ENCODE data around the gene LIMS2.

The LIMS2 gene

GRCh38 chr2:127674241-127675209 is 805 bp downstream of the LIMS2 start:
- DNase-seq: peak in 3 of 4 experiments; percentile 20 to 52 (median 47)

DNA sequence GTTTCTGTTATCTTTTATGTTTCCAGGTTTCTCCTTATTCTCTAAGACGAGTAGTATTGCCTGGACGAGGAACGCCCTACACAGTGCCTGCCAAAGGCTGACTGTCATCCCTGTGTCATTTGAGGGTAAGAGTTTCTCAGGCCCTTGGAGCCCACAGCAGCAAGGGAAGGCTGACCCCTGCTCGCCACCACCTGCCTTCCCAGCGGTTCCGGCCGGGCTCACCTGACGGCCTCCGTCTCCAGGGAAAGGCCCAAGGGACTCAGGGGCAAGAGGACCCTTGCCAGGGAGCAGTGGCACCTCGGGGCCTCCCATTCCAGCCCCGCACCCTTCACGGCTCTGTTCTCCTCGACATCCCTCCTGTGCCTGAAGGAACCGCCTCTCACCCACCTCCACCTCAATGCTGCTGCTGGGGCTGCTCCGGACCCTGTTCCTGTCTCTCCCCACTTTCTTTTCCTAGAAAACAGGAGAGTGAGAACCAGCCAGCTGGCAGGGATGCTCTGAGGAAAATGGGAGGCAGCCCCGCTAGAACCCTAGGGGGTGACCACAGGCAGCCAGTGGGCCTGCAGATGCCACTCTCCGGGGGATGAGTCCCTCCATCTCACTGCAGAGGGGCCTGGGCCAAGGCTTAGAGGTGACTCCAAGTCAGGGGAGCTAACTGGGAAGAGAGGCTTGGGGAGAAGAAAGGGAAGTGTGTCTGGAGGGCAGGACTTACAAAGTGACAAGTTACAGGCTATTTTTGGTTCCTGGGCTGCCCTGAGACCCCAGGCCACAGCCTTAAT is 1.9 kb downstream of the LIMS2 start:
- DNase-seq: peak in 2 of 4 experiments; percentile 10 to 30

- DNase-seq: peak in 1 of 4 experiments; percentile 41
Measured at GRCh38 chr2:127672341-127673224, 2.7 kb downstream of the LIMS2 start.

GRCh38 chr2:127671557-127672302 is 3.6 kb downstream of the LIMS2 start:
- peak in 1 of 4 experiments; percentile 27 for DNase-seq

- no peak for DNase-seq
Measured at GRCh38 chr2:127670957-127671290, 4.4 kb downstream of the LIMS2 start.

DNA sequence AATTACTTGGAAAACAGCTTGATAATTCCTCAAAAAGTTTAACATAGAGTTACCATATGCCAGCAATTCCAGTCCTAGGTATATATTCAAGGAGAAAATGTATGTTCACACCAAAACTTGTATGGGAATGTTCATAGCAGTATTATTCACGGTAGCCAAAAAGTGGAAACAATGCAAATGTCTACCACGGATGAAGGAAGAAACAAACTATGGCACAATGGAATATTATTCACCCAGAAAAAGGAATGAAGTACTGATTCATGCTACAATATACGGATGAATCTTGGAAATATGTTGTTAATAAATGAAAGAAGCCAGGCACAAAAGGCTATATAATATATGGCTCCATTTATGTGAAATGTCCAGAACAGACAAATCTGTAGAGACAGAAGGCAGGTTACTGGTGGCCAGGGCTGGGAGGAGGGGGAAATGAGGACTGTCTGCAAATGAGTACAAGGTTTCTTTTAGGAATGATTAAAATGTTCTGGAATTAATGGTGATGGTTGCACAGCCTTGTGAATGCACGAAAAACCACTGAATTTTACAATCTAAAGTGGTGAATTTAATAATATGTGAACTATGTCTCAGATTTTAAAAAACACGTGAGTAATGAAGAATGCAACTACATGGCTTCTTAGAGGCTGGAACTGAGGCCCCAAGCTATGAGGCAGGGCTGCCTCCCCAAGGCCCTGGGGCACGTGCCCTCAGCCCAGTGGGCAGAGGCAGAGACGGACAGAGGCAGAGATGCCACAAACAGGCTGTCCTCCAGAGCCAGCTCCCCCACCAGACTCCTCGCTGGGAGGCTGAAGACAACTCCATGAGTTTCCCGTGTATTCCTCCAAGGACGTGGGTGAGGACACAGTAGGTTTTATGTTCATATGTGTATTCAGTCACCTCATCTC is 5.0 kb downstream of the LIMS2 start:
- DNase-seq: no peak

DNA sequence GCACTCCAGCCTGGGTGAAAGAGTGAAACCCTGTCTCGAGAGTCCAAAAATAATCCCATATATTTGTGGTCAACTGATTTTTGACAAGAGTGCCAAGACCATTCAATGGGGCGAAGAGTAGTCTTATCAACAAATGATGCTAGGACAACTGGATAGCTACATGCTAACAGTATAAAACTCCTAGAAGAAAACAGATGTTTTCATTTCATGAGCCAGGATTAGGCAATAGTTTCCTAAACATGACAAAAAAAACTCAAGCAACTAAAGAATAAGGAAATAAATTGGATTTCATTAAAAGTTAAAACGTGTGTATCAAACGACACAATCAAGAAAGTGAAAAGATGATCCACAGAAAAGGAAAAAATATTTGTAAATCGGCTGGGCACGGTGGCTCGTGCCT is 6.3 kb downstream of the LIMS2 start:
- DNase-seq: no peak

- no peak for DNase-seq
Measured at GRCh38 chr2:127665267-127665893, 9.9 kb downstream of the LIMS2 start.

- DNase-seq: no peak
Measured at GRCh38 chr2:127664895-127665225, 10.5 kb downstream of the LIMS2 start.

DNA sequence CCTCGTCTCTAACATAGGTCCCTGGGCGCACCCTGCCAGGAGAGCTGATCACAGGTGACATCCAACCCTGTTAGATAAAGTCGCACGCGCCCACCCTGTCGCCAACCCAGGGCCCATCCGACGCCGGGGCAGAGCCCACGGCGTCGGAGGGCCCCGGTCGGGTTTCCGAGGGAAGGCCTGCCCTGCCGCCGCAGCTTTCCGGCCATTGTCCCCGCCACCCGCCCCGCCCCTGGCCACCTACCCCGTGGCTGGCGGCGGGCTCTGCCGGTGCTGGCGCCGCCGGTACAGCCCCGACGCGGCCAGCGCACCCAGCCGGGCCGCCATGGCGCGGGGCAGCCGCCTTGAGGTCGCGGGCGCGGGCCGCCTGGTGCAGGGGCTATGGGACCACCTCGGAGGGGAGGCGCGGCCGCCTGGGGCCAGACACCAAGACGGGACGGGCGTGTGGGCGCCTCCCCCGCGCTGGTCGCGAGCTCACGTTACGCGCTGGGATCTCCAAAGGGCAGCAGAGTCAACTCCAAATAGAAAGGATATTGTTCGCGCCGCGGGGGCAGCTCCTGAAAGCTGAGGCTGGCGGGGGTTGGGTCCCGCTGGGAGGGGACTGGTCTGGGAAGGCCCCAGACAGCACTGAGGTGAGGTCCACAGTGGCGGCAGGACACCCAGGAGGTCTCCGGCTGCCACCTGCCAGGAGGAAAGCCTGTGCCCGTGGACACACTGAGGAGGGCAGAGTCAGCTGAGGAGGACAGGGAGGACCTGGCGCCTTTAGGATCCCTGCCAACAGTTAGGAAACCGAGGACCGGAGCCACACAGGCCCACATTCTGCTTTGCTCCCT is 11.1 kb downstream of the LIMS2 start:
- no peak for DNase-seq

DNA sequence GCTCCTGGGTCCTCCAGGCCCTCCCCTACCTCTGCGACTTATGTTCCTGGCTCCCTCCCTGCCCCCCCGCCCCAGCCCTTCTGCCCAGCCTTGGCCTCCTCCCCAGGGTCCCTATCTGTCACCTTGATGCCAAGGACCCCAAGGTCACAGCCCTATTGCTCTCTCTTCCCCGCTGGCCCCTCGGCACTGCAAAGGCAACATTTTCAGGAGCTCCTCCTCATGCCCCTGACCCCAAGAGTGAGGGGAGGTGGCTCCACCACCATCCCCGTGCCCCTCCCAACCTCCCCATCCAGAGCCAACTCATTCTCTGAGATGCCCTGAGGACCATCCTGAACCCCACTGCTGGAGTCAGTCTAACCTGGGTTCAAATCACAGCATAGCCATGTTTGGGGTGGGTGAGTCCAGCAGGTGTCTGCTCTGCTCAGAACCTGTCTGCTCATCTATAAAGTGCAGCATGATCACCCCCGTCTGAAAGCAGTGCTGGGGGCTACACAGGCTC is 11.7 kb downstream of the LIMS2 start:
- DNase-seq: no peak

- no peak for DNase-seq
Measured at GRCh38 chr2:127662937-127663565, 12.3 kb downstream of the LIMS2 start.

DNA sequence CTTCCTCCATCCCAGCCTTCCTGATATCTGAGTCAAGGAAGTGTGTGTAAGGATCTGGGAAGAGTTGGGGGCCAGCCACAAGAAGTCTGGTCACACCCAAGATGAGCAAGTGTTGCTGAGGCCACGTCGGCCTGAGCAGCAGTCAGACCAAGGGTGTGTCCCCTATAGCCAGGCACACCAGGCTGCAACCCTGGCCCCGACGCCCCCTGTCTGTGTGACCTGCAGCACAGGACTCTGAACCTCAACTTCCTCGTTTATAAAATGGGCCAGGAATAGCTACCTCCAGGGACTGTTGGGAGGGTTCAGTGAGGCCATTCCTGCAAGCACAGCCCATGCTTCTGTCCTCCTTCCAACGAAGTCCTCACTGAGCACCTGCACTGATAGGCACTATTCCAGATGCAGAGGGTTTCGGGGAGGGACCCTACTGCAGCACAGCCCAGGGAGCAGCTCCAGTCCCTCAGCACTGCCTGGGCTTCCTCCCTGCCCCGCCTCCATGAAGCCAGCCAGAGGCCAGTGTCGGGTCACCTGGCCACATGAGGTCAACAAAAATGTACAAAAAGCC is 13.3 kb downstream of the LIMS2 start:
- DNase-seq: no peak

DNA sequence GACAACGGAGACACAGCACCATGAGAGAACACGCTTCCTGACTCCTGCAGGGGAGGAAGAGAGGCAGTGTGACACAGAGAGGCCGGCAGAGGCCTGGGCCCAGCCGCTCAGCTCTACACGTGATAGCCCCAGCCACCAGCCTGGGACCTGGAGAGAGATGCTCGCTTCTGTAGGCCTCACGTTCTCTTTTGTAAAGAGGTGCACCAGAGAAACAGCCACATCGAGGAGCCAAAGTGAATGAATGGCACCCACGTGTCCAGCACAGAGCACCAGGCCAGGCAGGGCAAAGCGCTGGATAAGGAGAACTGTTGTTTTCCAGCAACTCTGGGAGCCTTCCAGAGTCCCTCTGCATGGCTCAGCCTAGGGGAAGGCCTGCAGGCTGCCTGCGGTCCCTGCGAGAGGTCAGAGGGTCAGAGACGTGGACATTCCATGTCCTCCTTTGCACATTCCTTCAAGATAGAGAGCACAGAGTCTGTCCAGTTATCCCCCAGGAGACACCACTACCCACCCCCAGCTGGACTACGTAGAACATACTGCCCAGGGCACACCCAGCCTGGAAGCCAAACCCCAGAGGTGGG is 14.2 kb downstream of the LIMS2 start:
- no peak for DNase-seq

- DNase-seq: no peak
Measured at GRCh38 chr2:127660291-127660578, 15.1 kb downstream of the LIMS2 start.

DNA sequence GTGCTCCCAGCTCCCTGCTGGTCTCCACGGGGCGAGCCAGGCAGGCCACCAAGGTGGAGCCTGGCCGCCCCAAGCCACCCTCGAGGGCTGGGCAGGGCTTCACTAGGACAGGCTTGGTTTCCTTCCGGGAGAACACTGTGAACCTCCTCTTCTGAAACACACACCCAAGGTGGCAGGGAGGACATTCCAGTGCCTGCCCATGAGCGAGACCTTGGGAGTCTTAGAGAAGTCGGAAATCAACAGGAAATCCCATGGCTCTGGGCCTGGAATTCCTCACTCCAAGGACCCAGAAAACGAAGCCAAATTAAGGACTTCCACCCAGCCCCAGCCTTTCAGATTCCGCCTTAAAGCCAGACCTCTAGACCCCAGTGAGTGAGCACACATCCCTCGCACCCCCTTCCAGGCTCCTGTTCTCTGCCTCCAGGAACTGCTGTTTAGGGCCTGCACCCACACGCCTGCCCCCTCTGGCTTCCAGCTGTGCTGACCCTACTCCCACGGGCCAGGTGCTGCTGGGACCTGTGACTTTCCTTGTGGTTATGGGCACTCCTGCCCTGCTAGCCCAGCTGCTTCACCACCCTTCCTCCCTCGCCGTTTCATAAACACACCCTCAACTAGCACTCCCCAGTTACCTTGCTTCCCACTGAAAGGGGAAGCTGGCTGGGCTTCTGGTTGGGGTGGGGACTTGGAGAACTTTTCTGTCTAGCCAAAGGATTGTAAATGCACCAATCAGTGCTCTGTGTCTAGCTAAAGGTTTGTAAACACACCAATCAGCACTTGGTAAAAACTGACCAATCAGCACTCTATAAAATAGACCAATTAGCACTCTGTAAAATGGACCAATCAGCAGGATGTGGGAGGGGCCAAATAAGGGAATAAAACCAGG is 15.7 kb downstream of the LIMS2 start:
- peak in 2 of 4 experiments; percentile 22 to 42 for DNase-seq
